ENCODE results near the gene WDR33.

Gene WDR33

GRCh38 chr2:127852388-127852787 is 41.4 kb upstream of the WDR33 start:
- TF ChIP-seq ESRRG (CRISPR knock-in tag; IDR thresholded peaks at IDR 0.05) (no peak), ARNTL (CRISPR knock-in tag; IDR thresholded peaks at IDR 0.05; ENCODE audit: borderline replicate concordance, low read depth) (no peak), ISL1 (CRISPR knock-in tag; IDR thresholded peaks at IDR 0.05) (no peak), CSDC2 (CRISPR knock-in tag; IDR thresholded peaks at IDR 0.05) (no peak), TOX (CRISPR knock-in tag; IDR thresholded peaks at IDR 0.05; ENCODE audit: borderline replicate concordance) (no peak), RARB (CRISPR knock-in tag; IDR thresholded peaks at IDR 0.05) (no peak), POU6F1 (CRISPR knock-in tag; IDR thresholded peaks at IDR 0.05; ENCODE audit: borderline replicate concordance, low read depth) (no peak), ZFP30 (CRISPR knock-in tag; IDR thresholded peaks at IDR 0.05) (no peak), PATZ1 (CRISPR knock-in tag; IDR thresholded peaks at IDR 0.05; ENCODE audit: borderline replicate concordance) (no peak), ZNF8 (CRISPR knock-in tag; IDR thresholded peaks at IDR 0.05) (no peak), BACH2 (CRISPR knock-in tag; IDR thresholded peaks at IDR 0.05; ENCODE audit: borderline replicate concordance) (no peak), ZNF565 (CRISPR knock-in tag; conservative IDR thresholded peaks at IDR 0.05; ENCODE audit: low read depth) (no peak), ZFP3 (CRISPR knock-in tag; IDR thresholded peaks at IDR 0.05) (no peak), SNAI2 (CRISPR knock-in tag; IDR thresholded peaks at IDR 0.05) (no peak), GLIS3 (CRISPR knock-in tag; IDR thresholded peaks at IDR 0.05) (no peak), OSR1 (CRISPR knock-in tag; IDR thresholded peaks at IDR 0.05) (no peak), TSHZ2 (CRISPR knock-in tag; IDR thresholded peaks at IDR 0.05) (no peak), CSRNP3 (CRISPR knock-in tag; IDR thresholded peaks at IDR 0.05) (no peak), ZC3H10 (CRISPR knock-in tag; IDR thresholded peaks at IDR 0.05) (no peak)
- ATAC-seq, result no peak

- no peak for TF ChIP-seq CREB5 (CRISPR knock-in tag; IDR thresholded peaks at IDR 0.05; ENCODE audit: low read depth)
- no peak for TF ChIP-seq OSR1 (CRISPR knock-in tag; IDR thresholded peaks at IDR 0.05)
- TF ChIP-seq PATZ1 (CRISPR knock-in tag; IDR thresholded peaks at IDR 0.05; ENCODE audit: borderline replicate concordance), result no peak
- no peak for TF ChIP-seq ZNF70 (CRISPR knock-in tag; IDR thresholded peaks at IDR 0.05)
- no peak for TF ChIP-seq SNAI2 (CRISPR knock-in tag; IDR thresholded peaks at IDR 0.05)
- no peak for TF ChIP-seq ZC3H10 (CRISPR knock-in tag; IDR thresholded peaks at IDR 0.05)
- no peak for TF ChIP-seq BACH2 (CRISPR knock-in tag; IDR thresholded peaks at IDR 0.05; ENCODE audit: borderline replicate concordance)
- no peak for TF ChIP-seq CSRNP3 (CRISPR knock-in tag; IDR thresholded peaks at IDR 0.05)
- TF ChIP-seq ZNF565 (CRISPR knock-in tag; conservative IDR thresholded peaks at IDR 0.05; ENCODE audit: low read depth), result no peak
- TF ChIP-seq ARNTL (CRISPR knock-in tag; IDR thresholded peaks at IDR 0.05; ENCODE audit: borderline replicate concordance, low read depth), result no peak
- TF ChIP-seq ZNF8 (CRISPR knock-in tag; IDR thresholded peaks at IDR 0.05), result no peak
- TF ChIP-seq TSHZ2 (CRISPR knock-in tag; IDR thresholded peaks at IDR 0.05), result no peak
- no peak for TF ChIP-seq CSDC2 (CRISPR knock-in tag; IDR thresholded peaks at IDR 0.05)
- ATAC-seq, result no peak
Measured at GRCh38 chr2:127847931-127848330, 37.0 kb upstream of the WDR33 start.

Data from SK-N-SH treated with all-trans-retinoic acid at 6 μM for 48 hours (cell line).